ENCODE data around the gene PRM2.

Gene PRM2

DNA sequence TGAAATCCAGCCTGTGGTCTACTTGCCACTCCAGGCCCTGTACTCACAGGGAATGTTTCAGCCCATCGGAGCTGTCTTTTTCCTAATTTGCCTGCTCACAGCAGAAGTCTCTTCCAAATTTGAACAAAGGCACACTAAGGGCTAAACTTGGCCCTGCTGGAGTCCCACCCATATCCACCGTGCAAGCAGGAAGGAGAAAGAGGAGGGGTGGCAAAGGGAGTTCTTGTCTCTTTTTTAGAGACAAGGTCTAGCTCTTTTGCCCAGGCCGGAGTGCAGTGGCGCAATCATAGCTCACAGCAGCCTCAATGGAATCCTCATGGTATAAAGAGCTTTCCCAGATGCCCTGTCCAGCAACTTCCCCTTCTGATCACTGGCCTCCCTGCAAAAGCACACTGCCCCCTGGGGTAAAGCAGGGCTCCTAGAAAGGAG lies 7.6 kb upstream of the PRM2 start:
- DNase-seq = no peak

DNA sequence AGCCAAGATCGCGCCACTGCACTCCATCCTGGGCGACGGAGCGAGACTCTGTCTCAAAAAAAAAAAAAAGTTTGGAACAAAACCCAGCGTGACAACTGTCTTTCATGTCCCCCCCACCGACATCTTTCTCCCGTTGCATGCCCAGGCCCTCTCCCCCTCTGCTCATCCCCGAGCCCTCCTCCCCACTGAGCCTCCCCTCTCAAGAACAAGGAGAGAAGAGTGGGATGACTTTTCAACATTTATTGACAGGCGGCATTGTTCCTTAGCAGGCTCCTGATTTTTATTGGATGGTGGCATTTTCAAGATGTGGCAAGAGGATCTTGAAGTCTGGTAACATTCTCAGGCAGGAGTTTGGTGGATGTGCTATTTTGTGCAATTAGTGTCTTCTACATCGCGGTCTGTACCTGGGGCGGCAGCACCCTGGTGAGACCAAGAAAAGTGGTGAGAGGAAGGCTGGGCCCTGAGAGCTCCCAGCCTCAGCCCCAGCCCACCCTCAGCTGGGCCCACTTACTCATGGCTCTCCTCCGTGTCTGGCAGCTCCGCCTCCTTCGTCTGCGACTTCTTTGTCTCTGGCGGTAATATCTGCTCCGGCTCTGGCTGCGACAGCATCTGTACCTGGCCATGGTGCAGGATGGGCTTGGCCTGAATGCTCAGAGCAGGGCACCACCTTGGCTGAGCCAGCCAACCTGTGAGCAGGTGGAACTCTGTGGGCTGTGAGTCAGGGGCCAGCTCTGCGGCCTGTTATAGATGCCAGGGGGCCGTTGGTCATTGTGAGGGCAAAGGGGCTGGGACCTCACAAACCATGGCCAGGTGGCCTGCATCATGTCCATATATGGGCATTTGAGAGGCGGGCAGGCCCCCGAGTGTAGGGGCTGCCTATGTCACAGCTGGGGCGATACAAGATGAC lies 4.6 kb upstream of the PRM2 start, which contains the start of gene PRM1:
Gene PRM1, minus strand, starts transcription at position 715 of the 907 bp plus-strand sequence. Its CDS starts 92 bp downstream, at position 623.
- no peak for DNase-seq

DNA sequence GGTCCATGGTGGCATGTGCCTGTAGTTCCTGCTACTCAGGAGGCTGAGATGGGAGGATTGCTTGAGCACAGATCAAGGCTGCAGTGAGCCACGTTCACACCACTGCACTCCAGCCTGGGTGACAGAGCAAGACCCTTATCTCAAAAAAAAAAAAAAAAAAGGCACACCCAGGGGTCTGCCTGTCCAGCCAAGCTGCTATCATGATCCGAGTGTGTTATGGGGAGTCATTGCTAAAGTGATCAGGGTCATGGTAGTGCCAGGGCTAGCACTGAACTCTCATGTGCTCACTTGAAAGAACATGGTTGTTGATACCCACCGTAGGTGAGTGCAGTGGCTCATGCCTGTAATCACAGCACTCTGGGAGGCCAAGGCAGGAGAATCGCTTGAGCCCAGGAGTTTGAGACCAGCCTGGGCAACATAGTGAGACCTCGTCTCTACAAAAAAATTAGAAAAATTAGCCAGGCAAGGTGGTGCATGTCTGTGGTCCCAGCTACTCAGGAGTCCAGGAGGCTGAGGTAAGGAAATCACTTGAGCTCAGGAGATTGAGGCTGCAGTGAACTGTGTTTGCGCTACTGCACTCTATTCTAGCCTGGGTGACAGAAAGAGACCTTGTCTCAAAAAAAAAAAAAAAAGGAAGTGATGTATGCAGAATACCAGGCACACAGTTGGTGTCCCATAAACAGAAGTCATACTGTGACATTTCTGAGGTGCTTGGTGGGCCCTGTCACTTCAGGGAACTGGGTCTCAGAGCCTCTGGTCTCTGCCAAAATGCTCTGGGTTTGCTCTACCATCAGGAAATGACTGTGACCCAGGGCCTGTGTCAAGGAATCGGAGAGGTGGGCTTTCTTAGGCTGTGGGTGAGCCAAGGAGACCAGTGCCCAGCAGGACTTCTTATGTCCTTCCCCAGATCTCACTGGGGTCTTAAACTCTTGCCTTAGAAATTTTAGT lies 2.7 kb upstream of the PRM2 start:
- DNase-seq = no peak

- DNase-seq = no peak
Measured at GRCh38 chr16:11277607-11278337, 1.5 kb upstream of the PRM2 start.

DNA sequence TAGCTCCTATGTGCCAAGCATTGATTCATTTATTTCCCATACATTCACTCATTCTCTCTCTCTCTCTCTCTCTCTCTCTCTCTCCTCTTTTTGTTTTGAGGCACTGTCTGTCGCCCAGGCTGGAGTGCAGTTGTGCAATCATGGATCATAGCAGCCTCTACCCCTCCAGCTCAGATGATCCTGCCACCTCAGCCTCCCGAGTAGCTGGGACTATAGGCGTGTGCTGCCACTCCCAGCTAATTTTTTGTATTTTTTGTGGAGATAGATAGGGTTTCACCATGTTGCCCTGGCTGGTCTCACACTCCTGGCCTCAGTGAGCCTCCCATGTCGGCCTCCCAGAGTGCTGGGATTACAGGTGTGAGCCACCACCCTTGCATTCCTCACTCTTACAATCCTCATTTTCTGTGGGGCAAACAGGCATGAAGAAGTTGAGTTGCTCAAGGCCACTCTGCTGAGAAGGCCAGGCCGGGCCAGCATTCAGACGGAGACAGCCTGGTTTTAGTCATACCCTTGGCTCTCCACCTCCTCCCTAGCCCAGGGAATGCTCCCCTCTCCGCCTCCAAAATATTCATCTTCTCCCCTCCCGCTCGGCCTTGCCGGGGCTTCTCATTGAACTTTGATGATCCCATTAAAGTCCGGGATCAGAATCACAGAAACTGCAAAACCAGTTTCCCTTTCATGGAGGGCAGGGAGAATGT lies 765 bp upstream of the PRM2 start:
- no peak for DNase-seq

DNA sequence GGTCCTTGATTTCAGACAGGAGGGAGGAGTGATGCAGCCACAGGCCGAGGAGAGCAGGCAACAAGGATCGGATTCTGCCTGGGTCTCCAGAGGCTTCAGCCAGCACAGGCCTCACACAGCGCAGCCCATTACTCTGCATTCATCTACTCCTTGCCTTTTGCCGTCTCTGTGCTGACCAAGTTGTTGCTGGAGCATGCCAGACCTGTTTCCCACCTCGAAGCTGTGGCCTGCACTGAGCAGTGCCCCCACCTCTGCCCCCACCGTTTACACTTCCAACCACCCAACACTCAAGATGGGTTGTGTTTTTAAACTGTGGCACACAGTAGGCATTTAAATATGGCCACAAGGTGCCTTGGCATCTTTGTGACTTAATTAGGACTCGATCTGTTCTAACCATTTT lies 1.3 kb downstream of the PRM2 start:
- no peak for DNase-seq

DNA sequence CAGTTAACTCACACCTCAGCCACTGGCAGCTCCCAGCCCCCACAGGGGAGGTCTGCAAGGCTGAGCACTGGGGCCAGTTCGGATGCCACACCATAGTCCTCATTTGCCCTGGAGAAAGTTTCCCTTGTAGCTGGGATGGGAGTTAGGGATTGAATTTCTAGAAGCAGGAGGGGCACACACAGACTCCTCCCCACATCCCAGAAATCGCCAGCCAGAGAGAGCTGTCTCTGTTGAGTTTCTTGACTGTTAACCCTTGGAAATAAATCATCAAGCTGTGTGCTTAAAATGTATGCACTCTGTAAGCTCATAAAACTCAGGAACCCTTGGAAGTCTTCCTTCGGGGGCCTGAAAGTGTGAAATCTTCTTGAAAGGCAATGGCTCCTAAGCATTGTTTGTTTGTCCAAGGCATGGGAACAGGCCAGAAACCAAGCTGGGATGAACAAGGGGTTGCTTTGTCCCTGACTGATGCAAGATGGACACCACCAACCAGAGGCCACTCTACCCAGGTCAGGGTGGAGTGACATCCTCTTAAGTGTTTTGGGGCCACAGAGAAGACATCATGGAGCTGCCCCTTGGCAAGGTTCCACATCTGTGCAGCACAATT lies 2.5 kb downstream of the PRM2 start:
- no peak for DNase-seq

DNA sequence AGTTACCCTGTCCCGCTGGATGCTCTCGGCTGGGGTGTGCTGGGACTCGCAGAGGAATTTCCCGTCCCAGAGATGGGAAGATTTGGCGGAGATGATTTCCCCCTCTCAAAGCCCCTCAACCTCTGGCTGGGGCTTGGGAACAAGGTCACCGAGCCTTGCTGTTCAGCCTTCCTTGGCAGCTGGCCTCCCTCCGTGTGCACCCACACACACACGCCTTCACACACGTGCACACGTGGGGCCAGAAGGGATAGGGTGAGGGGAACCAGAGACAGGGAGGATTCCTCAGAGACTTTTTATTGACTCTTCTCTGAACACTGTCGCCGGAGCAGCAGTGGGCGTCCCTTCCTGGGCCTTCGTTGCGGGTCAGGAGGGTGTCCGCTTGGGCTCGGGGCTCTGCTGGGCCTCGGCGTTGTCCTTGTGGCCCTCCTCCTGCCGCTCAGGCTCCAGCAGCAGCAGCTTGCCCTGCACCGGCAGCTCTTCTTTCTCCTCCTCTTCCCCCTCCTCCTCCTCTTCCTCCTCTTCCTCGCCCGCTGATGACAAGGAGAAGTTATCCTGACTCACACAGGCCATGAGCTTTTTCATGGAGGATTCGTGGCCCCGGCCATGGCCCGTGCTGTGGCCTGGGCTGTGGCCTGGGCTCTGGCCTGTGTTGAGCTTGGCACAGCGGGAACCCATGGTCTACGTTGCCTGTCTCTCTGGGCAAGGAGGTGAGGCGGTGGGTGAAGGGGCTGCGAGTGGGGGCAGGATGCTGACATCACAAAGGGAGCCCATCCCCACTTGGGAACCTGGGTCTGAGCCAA lies 3.2 kb downstream of the PRM2 start, which contains the start of gene PRM3:
Gene PRM3, minus strand, starts transcription at position 709 of the 800 bp plus-strand sequence. Its CDS starts 34 bp downstream, at position 675.
- no peak for DNase-seq

GRCh38 chr16:11272484-11272883 lies 3.8 kb downstream of the PRM2 start:
- no peak for DNase-seq

GRCh38 chr16:11271610-11272009 lies 4.7 kb downstream of the PRM2 start:
- DNase-seq = no peak

- DNase-seq = no peak
Measured at GRCh38 chr16:11270602-11271162, 5.6 kb downstream of the PRM2 start.

- no peak for DNase-seq
Measured at GRCh38 chr16:11268921-11269375, 7.3 kb downstream of the PRM2 start, which contains the start of gene TNP2. TSS of gene TNP2 (minus strand) at chr16:11269325. CDS start at chr16:11269262, 63 bp downstream.

- no peak for DNase-seq
Measured at GRCh38 chr16:11265124-11265523, 11.2 kb downstream of the PRM2 start.

DNA sequence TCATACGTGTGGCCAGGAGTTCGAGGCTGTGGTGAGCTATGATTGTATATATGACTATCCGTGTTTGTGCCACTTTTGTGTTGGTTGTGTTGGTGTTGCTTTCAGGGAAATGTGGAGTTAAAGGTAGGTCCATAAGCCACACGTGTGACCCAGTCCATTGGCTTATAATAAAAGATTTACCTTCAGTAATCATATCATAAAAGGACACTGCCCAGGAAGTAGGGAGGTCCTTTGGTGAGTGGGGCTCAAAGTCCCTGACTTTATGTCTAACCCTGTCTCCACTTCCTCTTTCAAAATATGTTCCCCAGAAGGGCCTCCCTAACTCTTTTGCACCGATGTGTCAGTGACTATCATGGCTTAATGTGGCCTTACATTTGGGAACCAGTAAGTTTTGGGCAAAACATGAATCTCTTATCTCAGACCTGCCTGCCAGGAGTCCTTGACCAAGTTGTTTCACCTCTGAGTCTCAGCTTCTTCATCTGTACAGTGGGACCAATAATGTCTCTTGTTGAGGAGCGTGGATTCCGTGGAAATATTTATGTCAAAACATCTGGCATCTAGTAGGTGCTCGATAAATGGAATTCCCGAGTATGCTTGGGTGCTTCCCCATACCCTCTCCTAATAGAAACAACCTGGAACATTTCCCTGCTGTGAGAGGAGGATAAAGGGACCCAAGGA lies 12.0 kb downstream of the PRM2 start:
- DNase-seq = no peak

- no peak for DNase-seq
Measured at GRCh38 chr16:11263737-11264136, 12.5 kb downstream of the PRM2 start.

DNA sequence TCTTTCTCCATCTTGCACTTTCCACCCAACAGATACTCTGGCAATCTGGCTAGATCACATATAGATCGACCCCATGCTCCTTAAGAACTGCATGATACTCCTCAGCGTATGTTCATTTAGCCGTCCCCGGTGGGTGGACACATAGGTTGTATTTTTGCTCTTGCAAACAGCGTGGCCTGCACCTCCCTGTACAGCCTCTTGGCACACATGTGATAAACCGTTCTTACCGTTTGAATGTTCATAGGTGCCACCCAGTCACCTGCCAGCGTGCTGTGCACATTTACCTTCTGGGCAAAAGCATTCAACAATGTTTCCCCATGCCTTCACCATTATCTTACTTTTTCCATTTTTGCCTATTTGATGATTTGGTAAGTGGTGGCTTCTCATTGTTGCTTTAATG lies 13.4 kb downstream of the PRM2 start:
- no peak for DNase-seq

- no peak for DNase-seq
Measured at GRCh38 chr16:11260596-11260966, 15.7 kb downstream of the PRM2 start.

DNA sequence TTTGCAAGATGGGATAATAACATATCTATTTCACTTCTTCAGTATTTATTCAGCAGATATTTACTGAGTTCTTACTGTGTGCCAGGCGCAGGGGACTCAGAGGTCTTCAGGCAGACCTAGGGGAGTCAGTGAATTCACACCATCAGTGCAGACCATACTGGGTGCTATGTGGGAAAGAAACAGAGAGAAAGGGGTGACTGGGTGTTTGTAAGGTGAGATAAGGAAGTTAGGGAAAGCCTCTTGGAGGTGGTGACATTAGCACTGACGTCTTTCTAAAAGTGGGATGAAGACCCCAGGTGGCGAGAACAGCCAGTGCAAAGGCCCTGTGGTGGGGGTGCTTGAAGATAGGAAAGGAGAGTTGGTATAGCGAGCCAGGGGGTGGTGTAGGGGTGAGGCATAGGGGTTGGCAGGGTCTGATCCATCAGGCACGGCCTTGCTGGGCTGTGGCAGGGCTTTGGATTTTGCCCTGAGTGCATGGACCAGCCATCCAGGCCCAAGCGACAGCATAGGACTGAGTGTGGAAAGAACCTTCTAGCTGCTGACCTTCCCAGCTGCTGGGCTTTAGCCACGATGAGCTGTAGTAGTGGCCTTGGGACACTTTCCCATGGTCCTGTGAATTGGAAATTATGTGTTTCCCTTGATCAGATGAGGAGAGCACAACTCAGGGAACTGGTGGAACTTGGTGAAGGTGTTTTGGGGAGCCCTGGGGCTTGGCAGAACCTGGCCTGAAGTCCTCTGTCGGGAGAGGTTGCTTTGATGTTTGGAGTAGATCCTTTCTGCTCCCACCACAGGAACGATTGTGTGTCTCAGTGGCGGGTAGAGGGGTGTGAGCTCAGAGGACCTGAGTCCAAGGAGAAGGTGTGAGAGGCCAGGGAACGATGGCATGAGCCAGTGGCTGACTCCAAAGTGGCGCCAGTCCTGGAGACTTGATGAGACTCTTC lies 16.4 kb downstream of the PRM2 start:
- no peak for DNase-seq

Data from fibroblast of upper back skin (primary cell).